ENCODE data around the gene AMN.

DNA sequence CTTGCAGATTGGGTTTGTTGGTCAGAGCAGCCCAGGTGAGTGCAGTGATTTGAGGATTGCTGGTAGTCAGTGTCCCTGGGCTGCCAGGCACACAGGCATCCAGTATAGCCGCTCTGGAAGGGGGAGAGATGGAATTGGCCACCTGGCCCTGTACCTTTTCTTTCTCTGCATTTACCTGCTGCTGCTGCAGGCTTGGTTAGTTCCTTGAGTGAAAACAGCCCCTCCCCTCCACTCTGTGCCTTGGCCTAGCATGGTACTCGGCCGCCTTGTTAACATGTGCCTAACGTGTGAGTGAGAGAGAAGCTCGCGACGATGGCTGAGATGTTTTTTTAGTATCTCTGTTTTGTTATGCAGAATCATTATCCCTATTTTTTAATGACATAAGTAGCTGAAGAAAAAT, 49.3 kb upstream of the AMN start:
- TF ChIP-seq, protein P1, sequence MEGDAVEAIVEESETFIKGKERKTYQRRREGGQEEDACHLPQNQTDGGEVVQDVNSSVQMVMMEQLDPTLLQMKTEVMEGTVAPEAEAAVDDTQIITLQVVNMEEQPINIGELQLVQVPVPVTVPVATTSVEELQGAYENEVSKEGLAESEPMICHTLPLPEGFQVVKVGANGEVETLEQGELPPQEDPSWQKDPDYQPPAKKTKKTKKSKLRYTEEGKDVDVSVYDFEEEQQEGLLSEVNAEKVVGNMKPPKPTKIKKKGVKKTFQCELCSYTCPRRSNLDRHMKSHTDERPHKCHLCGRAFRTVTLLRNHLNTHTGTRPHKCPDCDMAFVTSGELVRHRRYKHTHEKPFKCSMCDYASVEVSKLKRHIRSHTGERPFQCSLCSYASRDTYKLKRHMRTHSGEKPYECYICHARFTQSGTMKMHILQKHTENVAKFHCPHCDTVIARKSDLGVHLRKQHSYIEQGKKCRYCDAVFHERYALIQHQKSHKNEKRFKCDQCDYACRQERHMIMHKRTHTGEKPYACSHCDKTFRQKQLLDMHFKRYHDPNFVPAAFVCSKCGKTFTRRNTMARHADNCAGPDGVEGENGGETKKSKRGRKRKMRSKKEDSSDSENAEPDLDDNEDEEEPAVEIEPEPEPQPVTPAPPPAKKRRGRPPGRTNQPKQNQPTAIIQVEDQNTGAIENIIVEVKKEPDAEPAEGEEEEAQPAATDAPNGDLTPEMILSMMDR (conservative IDR thresholded peaks at IDR 0.05), result no peak
- no peak for TF ChIP-seq ZFX (IDR thresholded peaks at IDR 0.05)

Measured in C4-2B (cell line).